ENCODE data around the gene TOMM7.

The TOMM7 gene

GRCh38 chr7:22810843-22811242, 11.8 kb downstream of the TOMM7 start:
- H3K27ac ChIP-seq (replicated peaks) = no peak overlapping the region
- no peak overlapping the region for H3K4me3 ChIP-seq (replicated peaks; ENCODE audit: insufficient read depth, low read length)
- H3K27me3 ChIP-seq (ENCODE audit: insufficient read depth, poor library complexity, severe bottlenecking) = no peaks in the 10 kb centered on the region
- TF ChIP-seq SPI1 (IDR thresholded peaks at IDR 0.05; ENCODE audit: borderline replicate concordance, low read depth) = no peak
- TF ChIP-seq REST (IDR thresholded peaks at IDR 0.05; ENCODE audit: insufficient replicate concordance, low read depth) = no peak
- TF ChIP-seq CTCF (IDR thresholded peaks at IDR 0.05; ENCODE audit: insufficient read depth, low read length) = no peak
- TF ChIP-seq POLR2AphosphoS5 (IDR thresholded peaks at IDR 0.05; ENCODE audit: low read depth) = no peak
- TF ChIP-seq GABPA (IDR thresholded peaks at IDR 0.05; ENCODE audit: low read depth) = no peak
- DNase-seq (ENCODE audit: low read depth in 1 of 2, low spot score in 1 of 2) = no peak

GRCh38 chr7:22809902-22810642, 12.6 kb downstream of the TOMM7 start:
- Histone ChIP-seq H3K27me3 (ENCODE audit: insufficient read depth, poor library complexity, severe bottlenecking) (no peaks in the 10 kb centered on the region), H3K4me3 (replicated peaks; ENCODE audit: insufficient read depth, low read length) (no peak overlapping the region), H3K27ac (replicated peaks) (no peak overlapping the region)
- TF ChIP-seq REST (IDR thresholded peaks at IDR 0.05; ENCODE audit: insufficient replicate concordance, low read depth) (no peak), POLR2AphosphoS5 (IDR thresholded peaks at IDR 0.05; ENCODE audit: low read depth) (no peak), CTCF (IDR thresholded peaks at IDR 0.05; ENCODE audit: insufficient read depth, low read length) (no peak), SPI1 (IDR thresholded peaks at IDR 0.05; ENCODE audit: borderline replicate concordance, low read depth) (no peak), GABPA (IDR thresholded peaks at IDR 0.05; ENCODE audit: low read depth) (no peak)
- DNase-seq (ENCODE audit: low read depth in 1 of 2, low spot score in 1 of 2) = no peak

- DNase-seq (ENCODE audit: low read depth in 1 of 2, low spot score in 1 of 2) = no peak
- Histone ChIP-seq H3K4me3 (replicated peaks; ENCODE audit: insufficient read depth, low read length) (no peak overlapping the region), H3K27me3 (ENCODE audit: insufficient read depth, poor library complexity, severe bottlenecking) (no peaks in the 10 kb centered on the region), H3K27ac (replicated peaks) (no peak overlapping the region)
- TF ChIP-seq CTCF (IDR thresholded peaks at IDR 0.05; ENCODE audit: insufficient read depth, low read length) (no peak), REST (IDR thresholded peaks at IDR 0.05; ENCODE audit: insufficient replicate concordance, low read depth) (no peak), POLR2AphosphoS5 (IDR thresholded peaks at IDR 0.05; ENCODE audit: low read depth) (no peak), SPI1 (IDR thresholded peaks at IDR 0.05; ENCODE audit: borderline replicate concordance, low read depth) (no peak), GABPA (IDR thresholded peaks at IDR 0.05; ENCODE audit: low read depth) (no peak)
These were observed 14.5 kb downstream of the TOMM7 start for GRCh38 chr7:22808140-22808539.
